Heart right ventricle (tissue), 16 donors: Measurements from ENCODE around the gene ARL8A. TPM values are rescaled to one million over a fixed set of nuclear protein-coding genes. Genes with fewer than 3 reads are reported as not detected.

Experiments used
- ATAC-seq, 8 donors: fragments of 200-7000 bp; cut with Tn5 transposase; one replicate each; pipeline ENCODE4 v1.9.1; 2020; ENCODE audit warnings: mild to moderate bottlenecking in 8 of 8, moderate library complexity in 8 of 8, moderate number of reproducible peaks in 1 of 8
- DNase-seq, 2 donors: peaks; one replicate each; pipeline ENCODE4 v3.0.0-alpha.2; 2020
- H3K27ac ChIP-seq, 10 donors: fragments of 200-600 bp; sonication (generic) in 2 of 10; one replicate each; pipeline versions ENCODE4 v1.5.0 to v1.8.0; 2020 to 2022; ENCODE audit warnings: mild to moderate bottlenecking in 3 of 10
- H3K27me3 ChIP-seq, 7 donors: fragments of 200-600 bp; one replicate each; pipeline ENCODE4 v1.8.0; 2021 to 2022; ENCODE audit warnings: mild to moderate bottlenecking in 2 of 7
- H3K36me3 ChIP-seq, 9 donors: fragments of 200-600 bp; sonication (generic) in 1 of 9; one replicate each; pipeline versions ENCODE4 v1.5.0 to v1.8.0; 2020 to 2022; ENCODE audit warnings: mild to moderate bottlenecking in 2 of 9
- H3K4me1 ChIP-seq, 9 donors: fragments of 200-600 bp; sonication (generic) in 1 of 9; one replicate each; pipeline versions ENCODE4 v1.5.0 to v1.8.0; 2020 to 2022; ENCODE audit warnings: mild to moderate bottlenecking in 4 of 9
- H3K4me3 ChIP-seq, 10 donors: fragments of 200-600 bp; sonication (generic) in 2 of 10; one replicate each; pipeline versions ENCODE4 v1.5.0 to v1.8.0; 2020 to 2022; ENCODE audit warnings: mild to moderate bottlenecking in 7 of 10, moderate library complexity in 2 of 10
- H3K9me3 ChIP-seq, 11 donors: fragments of 200-600 bp in 10 of 11; sonication (generic) in 2 of 11; one replicate each; pipeline versions ENCODE4 v1.5.0 to v1.8.0; 2013 to 2022; ENCODE audit warnings: mild to moderate bottlenecking in 2 of 11, control low read depth in 1 of 11, moderate library complexity in 1 of 11
- WGBS, 2 donors: extraction: QIAGEN DNeasy Blood & Tissue Kit; methylation state at CpG; one replicate each; pipeline ENCODE4 v1.1.7; 2013; ENCODE audit warnings: inconsistent platforms in 1 of 2; 5-methylcytosine and 5-hydroxymethylcytosine counted together
- intact Hi-C, 10 donors: fragments of 100-400 bp; cut with DNase I; formaldehyde crosslinking; loops; one replicate each; pipeline versions ENCODE4 v1.11.1 to v1.14.2; 2022
- polyA plus RNA-seq, 2 donors: library from polyadenylated mRNA; stranded (reverse); fragments of 200-250 nt; gene quantifications; one replicate each; pipeline ENCODE4 v1.2.3, GENCODE V29; 2013
- total RNA-seq, 10 donors: library from RNA; stranded (reverse); fragmentation: NEBNext Ultra II Directional in 3 of 10; extraction: Animal tissue kit (Norgen Biotek cat#: 25700) in 3 of 10; gene quantifications; one replicate each; pipeline versions ENCODE4 v1.2.1 to v1.2.4, GENCODE V29; 2021 to 2023
- TF ChIP-seq, protein P1 (sequence below), 9 donors: fragments of 200-600 bp; sonication (generic) in 2 of 9; IDR thresholded peaks; one replicate each; pipeline versions ENCODE4 v1.5.0 to v1.8.0; 2021 to 2022; ENCODE audit warnings: antibody characterized with exemption in 9 of 9, mild to moderate bottlenecking in 5 of 9, moderate library complexity in 1 of 9
- donor health status: Arrhythmogenic right ventricular cardiomyopathy.
- donor health status: ischemic (EF 13 %, LVEDD 7.1; RV severe dilation, severe dysfunction).
- donor health status: healthy with polysubstance abuse.
- donor health status: DM: no; HTN: yes; CAD: no.
- donor health status: DM: no; HTN: no; CAD: no.
- donor health status: ischemic (EF 25% LVEDD 6.9; RV normal size, moderate dysfunction).
- donor health status: ischemic (EF 25% LVEDD 5.7; RV mildly dilated, moderate dysfunction).
- donor health status: healthy.
- donor health status: DM: yes; HTN: yes; CAD: no.
- donor health status: Ischemic cardiomyopathy.
- donor health status: ischemic (EF 35%, LVEDD 5.7; RV mildly dilated, moderate dysfunction).
- donor health status: nonischemic (EF 11% LVEDD 7.7; RV severe dilation, severe dysfunction).
- donor health status: DM: yes; HTN: yes; CAD: no.
- donor health status: PGD.
- donor health status: ischemic (EF 29% LVEDD 5.4; RV normal size, mild dysfunction).
- donor health status: nonischemic (EF 23%, LVEDD 6.1; RV moderate dilation, normal function).

Gene ARL8A
- total and polyA plus RNA-seq, 12 donors, result 21.5 to 92.7 (median 78.0) TPM

DNA sequence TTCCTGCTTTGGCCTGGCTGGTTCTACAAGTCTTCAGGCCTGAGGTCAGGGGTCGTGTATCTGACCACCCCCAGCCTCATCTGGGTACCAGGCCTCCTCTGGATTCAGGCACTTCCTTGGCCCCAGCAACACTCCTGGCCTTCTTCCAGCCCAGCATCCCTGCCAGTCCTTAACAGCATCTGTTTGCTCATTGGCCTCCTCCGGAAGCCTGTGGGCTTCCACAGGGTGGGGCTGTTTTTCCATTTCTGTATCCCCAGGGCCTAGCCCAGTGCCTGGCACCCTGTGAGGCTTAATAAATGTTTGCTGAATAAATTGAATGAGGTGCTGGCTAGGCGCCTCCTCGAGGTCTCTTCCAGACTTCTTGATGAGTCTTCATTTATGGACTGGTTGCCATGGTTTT is 43.4 kb downstream of the ARL8A start:
- Histone ChIP-seq H3K9me3 (no peaks in the 10 kb centered on the region), H3K27me3 (no peaks in the 10 kb centered on the region), H3K4me3 (no peak overlapping the region), H3K36me3 (no peaks in the 10 kb centered on the region), H3K27ac (no peak overlapping the region), H3K4me1 (peaks cover 0 to 2% (median 0%) of the 10 kb centered on the region in 9 donors)
- intact Hi-C loops, result no loop called here
- DNase-seq, result no peak
- 71 to 78% methylated on average over 4 of the region's 4 CpGs for WGBS, 2 donors
- TF ChIP-seq, protein P1, sequence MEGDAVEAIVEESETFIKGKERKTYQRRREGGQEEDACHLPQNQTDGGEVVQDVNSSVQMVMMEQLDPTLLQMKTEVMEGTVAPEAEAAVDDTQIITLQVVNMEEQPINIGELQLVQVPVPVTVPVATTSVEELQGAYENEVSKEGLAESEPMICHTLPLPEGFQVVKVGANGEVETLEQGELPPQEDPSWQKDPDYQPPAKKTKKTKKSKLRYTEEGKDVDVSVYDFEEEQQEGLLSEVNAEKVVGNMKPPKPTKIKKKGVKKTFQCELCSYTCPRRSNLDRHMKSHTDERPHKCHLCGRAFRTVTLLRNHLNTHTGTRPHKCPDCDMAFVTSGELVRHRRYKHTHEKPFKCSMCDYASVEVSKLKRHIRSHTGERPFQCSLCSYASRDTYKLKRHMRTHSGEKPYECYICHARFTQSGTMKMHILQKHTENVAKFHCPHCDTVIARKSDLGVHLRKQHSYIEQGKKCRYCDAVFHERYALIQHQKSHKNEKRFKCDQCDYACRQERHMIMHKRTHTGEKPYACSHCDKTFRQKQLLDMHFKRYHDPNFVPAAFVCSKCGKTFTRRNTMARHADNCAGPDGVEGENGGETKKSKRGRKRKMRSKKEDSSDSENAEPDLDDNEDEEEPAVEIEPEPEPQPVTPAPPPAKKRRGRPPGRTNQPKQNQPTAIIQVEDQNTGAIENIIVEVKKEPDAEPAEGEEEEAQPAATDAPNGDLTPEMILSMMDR (IDR thresholded peaks at IDR 0.05), result no peak
- no peak for ATAC-seq

DNA sequence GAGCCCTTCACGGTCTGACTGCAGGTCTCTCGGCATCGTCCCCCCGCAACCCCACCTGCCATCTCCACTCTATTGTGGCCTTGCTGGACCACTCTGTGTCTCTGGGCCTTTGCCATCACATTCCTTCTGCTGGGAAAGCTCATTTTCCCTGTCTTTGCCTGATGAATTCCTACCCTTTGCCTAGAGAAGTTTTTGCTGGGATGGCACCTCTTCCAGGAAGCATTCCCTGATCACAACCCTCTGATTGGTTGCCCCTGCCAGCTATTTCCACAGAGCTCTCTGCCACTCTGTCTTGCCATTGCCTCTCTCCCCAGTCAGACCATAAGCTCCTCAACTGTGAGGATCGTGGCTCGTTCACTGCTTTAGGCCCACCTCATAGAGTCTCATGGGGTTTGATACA is 50.7 kb downstream of the ARL8A start:
- ATAC-seq (no peak), DNase-seq (no peak)
- H3K27ac ChIP-seq, result no peak overlapping the region
- no peaks in the 10 kb centered on the region for H3K4me1 ChIP-seq
- H3K9me3 ChIP-seq, result no peaks in the 10 kb centered on the region
- H3K36me3 ChIP-seq, result no peaks in the 10 kb centered on the region
- H3K27me3 ChIP-seq, result no peaks in the 10 kb centered on the region
- no peak overlapping the region for H3K4me3 ChIP-seq
- intact Hi-C loops, result no loop called here
- 95% methylated on average over 6 of the region's 6 CpGs for WGBS, 2 donors
- TF ChIP-seq, protein P1 (IDR thresholded peaks at IDR 0.05), result no peak

GRCh38 chr1:202090994-202091393 is 53.5 kb downstream of the ARL8A start:
- DNase-seq (no peak), ATAC-seq (no peak)
- TF ChIP-seq, protein P1 (IDR thresholded peaks at IDR 0.05), result no peak
- H3K27ac ChIP-seq, result no peak overlapping the region
- no peaks in the 10 kb centered on the region for H3K27me3 ChIP-seq
- intact Hi-C loops, result loop anchor here in 1 of 10 donors (1.0 kb wide), 1 partner anchor 13 kb away; no protein-coding TSS in a partner anchor
- H3K9me3 ChIP-seq, result no peaks in the 10 kb centered on the region
- H3K36me3 ChIP-seq, result no peaks in the 10 kb centered on the region
- H3K4me1 ChIP-seq, result peaks cover 0 to 11% (median 0%) of the 10 kb centered on the region in 9 donors
- no peak overlapping the region for H3K4me3 ChIP-seq
- WGBS, 2 donors, result 96 to 99% methylated on average over 3 of the region's 3 CpGs

DNA sequence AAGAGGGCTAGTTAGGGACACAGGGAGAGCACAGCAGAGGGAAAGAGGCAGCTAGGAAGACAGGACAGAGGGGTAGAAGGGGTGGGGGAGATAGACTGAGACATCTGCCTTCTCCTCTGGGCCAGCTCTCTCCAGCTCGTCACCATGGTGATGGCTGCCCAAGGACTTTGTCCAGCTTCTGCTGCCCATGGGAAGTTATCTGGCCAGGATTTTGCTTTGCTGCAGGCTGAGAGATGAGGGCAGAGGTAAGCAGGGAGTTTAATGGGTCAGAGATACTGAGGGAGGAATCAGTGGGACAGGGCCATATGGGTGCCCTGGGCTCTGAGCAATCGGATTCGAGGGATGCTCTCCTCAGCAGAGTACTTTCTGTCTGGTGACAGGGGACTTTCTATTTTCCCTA is 56.3 kb downstream of the ARL8A start:
- no peaks in the 10 kb centered on the region for H3K9me3 ChIP-seq
- no peak for ATAC-seq
- H3K36me3 ChIP-seq, result no peaks in the 10 kb centered on the region
- no peak overlapping the region for H3K27ac ChIP-seq
- DNase-seq, result no peak
- WGBS, 2 donors, result 82 to 96% methylated on average over 3 of the region's 3 CpGs
- no peak overlapping the region for H3K4me3 ChIP-seq
- TF ChIP-seq, protein P1 (IDR thresholded peaks at IDR 0.05), result no peak
- H3K4me1 ChIP-seq, result peaks cover 0 to 20% (median 0%) of the 10 kb centered on the region in 9 donors
- no peaks in the 10 kb centered on the region for H3K27me3 ChIP-seq
- intact Hi-C loops, result no loop called here
